NK-92 (cell line): ENCODE measurements around the gene C1D.

ENCODE experiments used
- DNase-seq: peaks from one replicate; lab custom pipeline; 2025; ENCODE audit not compliant: unreplicated experiment; lab: John Stamatoyannopoulos, UW

C1D gene

DNA sequence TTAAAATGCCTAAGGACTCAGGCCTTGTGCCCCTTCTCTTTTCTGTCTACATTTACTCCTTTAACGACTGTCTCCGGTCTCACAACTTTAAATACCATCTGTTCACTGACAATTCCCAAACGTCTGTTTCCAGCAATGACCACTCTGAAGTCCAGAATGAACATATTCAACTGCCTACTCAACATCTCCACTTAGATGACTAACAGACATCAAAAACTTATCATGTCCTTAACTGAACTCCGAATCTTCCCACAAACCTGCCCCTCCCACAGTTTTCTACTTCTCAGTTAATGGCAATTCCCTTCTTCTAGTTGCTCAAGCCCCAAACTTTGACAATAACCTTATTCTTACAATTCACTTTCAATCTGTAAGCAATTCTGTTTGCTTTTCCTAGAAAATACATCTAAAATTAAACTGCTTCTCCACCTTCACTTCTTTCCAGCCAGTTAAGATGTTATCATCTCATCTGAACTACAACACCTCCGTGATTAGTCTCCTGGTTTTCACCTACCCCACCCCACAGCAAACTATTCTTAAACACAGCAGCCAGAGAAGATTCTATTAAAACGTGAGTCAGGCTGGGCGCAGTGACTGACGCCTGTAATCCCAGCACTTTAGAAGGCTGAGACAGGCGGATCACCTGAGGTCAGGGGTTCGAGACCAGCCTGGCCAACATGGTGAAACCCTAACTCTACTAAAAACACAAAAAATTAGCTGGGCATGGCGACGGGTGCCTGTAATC is 2.8 kb downstream of the C1D start:
- DNase-seq: no peak

DNA sequence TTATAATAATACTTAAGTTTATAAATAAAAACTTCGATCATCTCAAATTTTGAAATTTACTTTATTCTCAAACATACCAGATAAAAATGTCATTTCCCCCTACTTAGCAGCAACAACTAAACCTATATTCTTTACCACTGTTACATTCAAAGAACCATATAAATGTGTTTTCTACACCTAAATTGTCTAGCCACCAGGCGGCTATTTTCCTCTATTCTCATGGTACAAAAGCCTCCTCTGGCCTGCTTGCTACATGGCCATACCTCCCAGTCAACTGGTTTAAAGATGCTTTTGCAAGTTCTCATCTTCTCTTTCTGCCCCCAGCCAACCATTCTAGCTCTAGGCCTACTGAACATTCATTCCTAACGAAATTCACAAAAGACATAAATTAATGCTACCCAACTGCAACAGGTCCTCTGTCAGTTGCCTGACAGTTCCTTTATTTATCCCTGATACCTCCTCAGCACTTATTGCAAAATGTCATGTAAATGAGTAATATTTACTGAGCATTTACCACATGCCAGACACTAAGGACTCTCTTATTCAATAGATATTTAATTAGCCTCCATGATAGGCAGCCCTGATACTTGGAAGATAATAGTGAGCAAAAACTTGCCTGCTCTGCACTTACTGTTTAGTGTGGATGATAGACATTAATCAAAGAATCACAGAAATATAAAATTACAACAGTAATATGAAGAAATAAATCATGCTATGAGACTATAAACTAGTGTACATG is 5.0 kb downstream of the C1D start:
- DNase-seq: no peak

DNA sequence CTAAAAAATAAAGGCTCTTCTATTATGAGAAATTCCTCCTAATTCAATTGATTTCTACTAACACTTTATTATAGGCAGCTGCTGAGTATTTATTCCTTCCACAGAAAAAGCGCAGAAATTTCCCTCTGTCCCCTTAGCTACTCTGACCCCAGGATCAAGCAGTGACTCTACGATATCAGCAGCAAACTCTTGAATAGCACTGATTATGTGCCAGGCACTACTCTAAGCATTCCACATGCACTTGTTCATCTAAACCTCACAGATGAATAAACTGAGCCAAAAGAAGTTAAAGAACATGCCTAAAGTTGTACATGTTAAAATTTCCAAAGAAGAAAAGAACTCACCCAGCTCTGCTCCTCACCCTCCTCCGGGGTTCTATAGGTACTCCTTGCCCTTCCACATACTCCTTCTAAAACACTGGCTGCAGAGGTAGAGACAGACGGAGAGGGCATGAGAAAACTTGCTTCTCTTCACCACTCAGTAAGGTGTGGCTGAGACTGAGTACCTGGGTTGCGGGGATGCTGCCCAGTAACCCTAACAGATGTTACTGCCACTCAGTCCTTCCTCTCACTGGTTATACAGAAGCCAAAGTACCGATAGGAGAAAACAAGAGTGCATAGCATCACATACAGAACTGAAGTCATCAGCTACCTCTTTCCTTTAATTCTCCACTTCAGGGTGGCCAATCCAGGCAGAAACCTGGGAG is 9.9 kb downstream of the C1D start:
- no peak for DNase-seq

DNA sequence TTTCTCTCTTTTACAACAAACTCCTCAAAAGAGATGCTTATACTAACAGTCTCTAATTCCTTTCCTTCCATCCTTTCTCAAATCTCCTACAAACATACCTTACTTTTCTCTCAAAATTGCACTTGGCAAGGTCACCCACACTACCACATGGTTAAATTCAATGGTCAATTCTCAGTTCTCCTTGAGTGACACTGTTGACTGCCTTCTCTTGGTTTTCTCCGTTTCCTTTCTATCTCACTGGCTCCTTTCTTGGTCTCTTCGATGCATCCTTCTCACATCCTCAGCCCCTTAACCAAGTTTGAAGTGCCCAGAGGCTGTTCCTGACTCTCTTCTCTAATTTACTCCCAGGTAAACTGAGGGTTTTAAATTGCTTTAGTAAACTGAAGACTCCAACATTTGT is 12.5 kb downstream of the C1D start:
- DNase-seq: no peak

DNA sequence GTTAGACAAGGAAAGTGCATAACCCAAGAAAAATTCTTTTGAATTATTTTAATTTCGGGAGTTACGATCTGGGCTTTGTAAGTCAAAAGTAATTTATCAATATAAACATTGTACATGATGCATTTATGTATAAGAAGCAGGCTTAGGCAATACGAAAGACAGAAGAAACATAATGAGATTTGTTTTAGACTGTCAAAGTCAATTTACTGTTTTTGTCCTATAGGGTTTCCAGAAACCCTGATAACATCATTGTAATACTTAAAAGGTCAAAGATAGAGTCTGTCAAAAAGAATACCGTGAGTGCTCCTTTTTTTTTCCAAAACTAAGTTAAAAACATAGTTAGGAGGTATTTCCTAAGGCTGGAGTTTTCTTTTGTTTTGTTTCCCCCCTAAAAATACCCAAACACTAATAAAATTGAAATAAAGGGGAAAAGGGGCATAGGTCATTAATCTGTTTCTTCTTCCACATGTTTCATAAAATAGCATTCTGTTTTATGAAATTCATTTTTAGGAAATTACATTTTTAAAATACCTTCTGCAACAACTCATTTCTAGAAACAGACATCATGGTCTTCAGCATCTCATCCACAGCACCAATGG is 16.1 kb downstream of the C1D start:
- DNase-seq: no peak

DNA sequence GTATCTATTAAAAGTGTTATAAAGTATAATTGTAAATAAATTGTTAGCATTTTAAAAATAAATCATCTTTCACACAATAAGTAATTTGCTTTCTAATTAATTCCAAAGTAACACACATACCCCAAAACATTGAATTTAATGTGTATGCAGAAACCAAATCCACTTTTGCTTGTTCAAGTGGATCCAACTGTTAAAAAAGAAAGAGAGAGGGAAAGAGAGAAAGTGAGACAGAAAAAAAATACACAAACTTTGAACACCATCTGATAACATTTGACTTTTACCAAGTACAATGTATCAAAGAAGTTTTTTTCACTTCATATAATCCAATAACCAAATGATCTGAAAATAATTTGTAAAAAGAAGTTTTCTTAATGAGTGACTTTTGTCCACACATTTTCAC is 16.6 kb downstream of the C1D start:
- DNase-seq: no peak

DNA sequence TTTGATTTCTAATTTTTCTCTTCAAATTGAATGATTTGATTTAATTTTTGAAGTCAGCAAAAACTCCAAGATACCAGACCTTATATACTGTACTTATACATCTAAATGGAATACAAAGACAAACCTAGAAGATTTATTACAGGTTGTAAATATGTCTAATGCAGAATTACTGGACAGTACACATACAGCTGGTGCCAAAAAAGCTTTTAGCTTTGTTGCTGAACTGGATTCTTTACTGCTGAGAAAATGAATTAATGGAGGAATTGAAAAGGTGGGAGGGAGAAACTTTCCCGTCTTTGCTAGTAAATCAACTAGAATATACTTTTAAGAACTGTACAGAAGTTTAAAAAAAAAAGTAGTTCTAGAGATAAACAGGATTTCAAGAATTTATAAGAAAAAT is 17.5 kb downstream of the C1D start:
- DNase-seq: no peak

DNA sequence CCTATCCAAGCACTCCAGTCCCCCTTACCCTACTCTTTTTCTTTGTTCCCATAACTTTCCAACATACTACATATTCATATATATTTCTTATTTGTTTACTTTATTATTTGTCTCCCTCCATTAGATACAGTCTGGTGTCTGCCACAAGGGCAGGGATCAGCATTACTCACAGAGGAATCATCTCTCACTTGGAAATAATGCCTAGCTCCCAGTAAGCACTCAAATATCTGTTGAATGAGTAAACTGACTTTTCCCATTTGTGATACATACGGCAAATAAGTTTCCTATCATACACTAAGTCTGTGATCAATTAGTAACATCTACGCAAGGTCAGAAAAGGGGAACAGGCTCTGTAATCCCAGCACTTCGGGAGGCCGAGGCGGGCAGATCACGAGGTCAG is 18.7 kb downstream of the C1D start:
- DNase-seq: no peak

DNA sequence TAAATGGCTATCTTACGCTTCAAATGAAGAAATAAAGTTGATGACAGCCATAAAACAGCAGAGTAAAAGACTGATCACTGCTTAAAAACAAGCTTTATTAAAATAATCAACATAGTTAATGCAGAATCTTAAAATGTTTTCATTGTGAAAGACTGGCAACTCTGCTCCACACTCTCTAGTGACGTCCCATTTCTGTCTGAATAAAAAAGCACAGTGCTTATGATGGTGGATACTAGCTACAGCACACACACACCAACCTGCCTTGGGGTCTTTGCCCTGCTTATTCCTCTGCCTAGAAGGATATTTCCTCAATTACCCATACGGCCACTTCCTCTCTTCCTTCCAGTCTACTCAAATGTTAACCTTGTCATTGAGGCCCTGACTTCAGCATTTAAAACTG is 19.1 kb downstream of the C1D start:
- DNase-seq: no peak

DNA sequence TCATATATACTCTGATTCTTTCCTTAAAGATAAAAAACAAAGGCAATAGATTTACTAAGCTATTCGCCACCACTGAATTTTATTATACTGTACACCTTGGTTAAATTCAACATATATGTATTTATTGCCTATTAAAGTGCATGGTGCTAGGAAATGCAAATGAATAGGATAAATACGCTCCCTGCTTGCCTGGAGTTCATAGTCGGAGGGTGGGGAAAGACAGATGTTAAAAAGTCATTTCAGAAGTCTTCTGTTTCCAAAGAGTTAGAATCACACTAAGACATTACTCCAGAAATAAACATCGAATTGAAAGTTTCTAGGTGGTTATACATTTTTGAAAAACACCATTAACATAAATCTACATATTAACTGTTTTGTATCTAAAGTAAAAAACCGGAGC is 19.8 kb downstream of the C1D start:
- no peak for DNase-seq

DNA sequence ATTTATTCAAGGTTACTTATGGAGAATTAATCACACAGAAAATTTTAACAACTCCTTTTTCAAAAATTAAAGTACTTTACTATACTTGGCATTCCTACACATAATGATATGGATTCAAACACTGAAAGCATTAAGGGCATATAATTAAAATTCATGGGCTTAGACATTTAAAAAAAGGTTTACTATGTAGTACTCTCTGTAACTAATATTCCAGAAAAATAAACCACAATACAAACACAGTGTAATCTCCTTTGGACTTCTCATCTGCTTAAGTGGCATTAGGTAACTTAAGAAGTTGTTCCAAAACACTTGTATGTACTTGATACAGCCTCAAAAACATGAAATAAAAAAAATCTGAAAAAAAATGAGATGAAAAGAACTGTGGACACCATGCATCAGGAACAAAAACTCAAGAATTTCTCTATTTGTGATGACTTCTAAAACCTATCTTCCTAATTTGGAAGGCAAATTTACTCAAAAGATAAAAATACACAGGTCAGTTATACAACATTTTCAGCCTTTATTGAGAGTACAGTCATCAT is 21.0 kb downstream of the C1D start:
- DNase-seq: no peak

DNA sequence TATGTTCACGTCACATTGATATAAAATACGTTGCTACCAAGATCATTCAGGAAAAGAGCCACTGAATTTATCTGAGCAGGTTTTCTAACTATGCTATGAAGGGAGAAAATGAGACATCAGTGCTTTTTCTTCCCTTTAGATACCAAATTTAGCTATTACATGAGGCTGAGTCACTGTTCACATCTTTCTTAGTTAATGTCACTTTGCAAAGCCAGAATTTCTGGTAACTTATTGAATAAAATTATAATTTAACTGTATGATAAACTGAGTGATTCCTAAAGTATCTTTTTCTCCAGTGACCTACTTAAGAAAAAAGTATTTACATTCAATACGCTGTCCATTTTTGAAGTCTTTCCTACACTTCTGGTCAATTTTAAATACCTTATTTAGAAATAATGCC is 22.7 kb downstream of the C1D start:
- DNase-seq: no peak

DNA sequence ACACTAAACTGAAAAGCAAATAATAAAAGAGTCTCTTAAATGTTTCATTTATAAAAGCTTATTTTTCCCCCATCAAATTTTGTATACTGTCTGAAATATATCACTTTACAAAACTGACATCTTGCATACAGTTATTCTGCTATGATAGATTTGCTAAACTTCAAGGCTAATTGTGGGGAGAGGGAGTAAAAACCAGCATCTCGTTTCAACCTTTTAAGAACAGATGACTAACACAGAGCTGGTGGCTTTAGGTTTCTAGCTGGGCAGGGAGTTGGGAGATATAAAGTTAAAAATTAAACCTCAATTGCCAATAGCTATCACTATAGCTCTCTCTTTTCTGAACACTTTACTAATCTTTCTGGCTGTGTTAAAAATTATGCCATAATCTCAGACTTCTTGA is 23.5 kb downstream of the C1D start:
- DNase-seq: no peak

DNA sequence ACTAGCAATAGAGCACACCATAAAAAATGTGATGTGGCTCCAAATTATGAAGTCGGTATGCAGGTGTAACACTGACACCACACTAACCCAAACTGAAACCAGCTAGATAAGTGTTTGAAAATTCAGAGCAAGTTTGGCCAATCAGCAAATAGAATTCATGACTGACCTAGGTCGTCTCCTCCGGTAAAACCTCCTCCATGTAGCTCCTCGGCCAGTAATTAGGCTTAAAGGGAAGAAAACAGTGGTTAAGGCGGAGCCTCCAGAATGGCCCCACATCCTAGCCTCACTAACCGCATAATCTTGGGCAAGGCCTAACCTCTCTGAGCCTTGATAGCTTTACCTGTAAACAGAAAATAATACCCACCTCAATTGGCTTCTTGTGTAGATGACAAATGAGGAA is 30.1 kb downstream of the C1D start:
- no peak for DNase-seq

DNA sequence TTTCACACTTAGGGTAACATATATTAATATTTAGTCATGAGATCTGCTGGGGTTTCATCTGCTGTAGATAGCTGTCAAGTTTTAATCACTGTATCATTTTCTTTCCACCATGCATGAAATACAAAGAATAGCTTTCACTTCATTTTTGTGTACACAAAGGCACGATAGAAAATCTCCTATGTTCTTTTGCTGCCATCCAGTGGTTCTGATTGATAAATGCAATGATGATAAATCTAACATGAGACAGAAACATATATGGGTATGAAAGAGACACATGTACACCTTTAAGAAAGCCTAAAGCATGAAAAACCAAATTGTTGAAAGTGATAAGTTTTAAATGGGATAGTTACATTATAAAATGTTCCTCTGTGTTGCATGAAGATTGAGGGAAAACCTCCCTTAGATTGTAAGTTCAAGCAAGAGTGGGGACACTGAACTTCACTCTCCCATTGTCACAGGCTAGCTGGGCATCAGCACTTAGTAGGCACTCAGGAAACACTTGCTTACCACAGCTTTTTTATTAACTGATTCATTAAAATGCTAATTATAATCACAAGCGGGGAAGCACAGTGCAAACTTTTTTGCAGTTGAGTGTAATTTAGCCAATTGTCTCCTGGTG is 31.2 kb downstream of the C1D start:
- no peak for DNase-seq

DNA sequence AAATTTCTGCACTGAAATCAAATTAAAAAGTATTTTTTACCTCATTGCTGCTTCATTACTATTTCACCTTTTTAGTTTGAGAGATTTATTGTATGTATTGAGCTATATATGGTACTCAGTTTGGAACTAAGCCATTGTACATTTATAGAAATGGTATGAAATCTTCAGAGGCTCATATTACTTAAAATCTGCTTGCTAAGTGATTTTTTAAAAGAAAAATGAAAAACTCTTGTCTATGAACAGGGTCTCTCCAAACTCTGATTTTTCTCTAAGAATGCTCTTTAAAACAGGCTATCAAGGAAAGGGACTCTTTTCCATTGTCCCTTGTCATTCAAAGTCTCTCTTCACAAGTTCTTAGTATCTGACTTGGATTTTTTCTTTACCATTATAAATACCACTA is 31.8 kb downstream of the C1D start:
- no peak for DNase-seq

DNA sequence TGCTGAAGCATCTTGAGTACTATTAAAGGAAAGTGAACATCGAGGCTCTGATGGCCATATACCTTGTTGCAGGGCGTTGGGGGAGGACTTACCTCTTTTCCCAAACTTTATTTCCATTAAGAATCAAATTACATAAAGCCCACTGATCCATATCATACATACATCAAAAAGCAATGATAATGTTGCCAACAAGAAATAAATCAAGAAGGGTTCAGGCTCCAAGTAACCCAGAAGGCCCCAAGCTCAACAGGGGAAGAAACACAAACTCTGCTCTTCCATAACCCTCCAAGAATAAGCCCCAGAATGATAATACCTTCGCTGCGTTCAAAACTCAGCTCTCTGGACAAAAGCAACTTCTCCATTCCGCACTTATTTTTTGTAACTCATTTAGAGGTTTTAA is 32.3 kb downstream of the C1D start:
- no peak for DNase-seq

DNA sequence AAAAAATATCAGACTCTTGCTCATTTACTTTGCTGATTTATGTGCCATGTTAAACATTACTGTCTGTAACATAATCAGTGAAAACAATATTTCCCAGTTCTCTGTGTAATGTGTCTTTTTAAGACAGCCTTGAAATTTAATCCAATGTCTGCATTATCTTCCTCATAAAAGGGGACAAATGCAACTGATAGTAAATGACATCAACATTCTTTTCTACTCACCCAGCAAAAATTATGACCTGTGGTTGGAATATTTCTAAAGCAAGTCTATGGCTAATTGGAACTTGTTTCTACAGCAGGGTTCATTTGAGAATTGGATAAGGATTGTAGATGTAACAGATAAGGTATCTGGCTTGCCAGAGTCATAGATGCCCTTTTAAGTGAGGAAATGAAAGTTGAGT is 34.8 kb downstream of the C1D start:
- DNase-seq: no peak

DNA sequence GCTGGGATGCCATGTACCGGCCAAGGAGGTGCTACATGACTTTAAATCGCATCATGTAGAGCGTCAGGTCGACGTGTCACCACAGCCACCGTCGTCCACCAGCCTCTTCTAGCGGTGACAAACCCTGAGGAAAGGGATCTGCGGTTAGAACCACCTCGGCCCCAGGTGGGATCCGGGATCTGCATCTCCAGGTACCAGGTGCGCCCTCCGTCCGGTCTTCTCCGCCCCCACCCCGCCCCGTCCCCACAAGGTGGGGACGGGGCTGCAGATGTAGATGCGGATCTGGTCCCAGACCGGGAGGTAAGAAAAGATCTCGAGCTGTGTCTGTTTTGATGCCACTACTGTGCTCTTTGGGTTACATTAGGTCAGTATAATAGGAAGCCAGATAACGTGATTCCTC is 38.4 kb downstream of the C1D start:
- DNase-seq: no peak

DNA sequence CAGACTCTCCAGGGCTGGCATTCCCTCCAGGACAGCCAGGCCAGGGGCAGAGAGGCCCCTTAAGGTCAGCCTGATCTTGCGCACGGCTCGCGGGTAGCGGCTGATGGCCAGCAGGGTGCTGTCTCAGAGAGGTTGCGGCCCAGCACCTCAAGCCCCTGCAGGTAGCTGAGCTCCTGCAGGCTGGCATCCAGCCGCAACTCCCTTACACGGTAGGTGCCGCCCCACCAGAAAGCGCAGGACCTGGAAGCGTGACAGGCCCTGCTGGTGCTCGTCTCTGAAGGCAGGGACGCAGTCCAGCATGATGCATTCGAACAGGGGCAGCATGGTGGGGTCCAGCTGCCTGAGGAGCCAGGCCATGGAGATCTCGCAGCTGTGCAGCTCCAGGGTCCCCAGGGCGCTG is 38.9 kb downstream of the C1D start:
- DNase-seq: no peak

DNA sequence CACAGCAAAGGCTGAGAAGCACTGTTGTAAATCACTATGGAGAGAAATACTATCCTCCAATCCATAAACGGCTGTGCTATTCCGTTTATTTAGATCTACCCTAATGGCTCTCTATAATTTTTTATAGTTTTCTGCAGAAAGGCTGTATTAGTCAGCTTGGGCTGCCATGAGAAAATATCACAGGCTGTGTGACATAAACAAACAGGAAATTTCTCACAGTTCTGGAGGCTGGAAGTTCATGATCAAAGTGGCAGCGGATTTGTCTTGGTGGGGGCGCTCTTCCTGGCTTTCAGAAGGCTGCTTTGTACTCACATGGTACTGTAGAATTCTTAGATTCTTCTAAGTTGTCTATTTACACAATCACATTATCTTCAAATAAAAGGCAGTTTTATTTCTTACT is 44.1 kb downstream of the C1D start:
- DNase-seq: no peak
